ENCODE measurements around the gene BLMH. TPM values are rescaled to one million over a fixed set of nuclear protein-coding genes. Genes with fewer than 3 reads are reported as not detected.
A peak's percentile ranks its signal among the peaks of the same experiment; 100 is the strongest.

BLMH gene
- total and polyA plus RNA-seq, 8 donors = 11.8 to 24.6 (median 17.6) TPM

- DNase-seq (peak in 4 of 6 donors; percentile 52 to 75 (median 62)), FAIRE-seq (no peak), ATAC-seq (peak; percentile 81 to 88 (median 86))
- intact Hi-C loops (cut with DNase I) = no loop called here
- no peaks in the 10 kb centered on the region for H3K27me3 ChIP-seq
- H3K9me3 ChIP-seq = no peaks in the 10 kb centered on the region
- peak in 3 of 4 donors; percentile 16 to 47 (median 47) for TF ChIP-seq CTCF (IDR thresholded peaks at IDR 0.05)
- peaks cover 0 to 10% (median 9%) of the 10 kb centered on the region in 3 donors for H3K4me1 ChIP-seq
- H3K4me3 ChIP-seq = no peak overlapping the region
- H3K36me3 ChIP-seq = no peaks in the 10 kb centered on the region
- peak overlapping the region in 2 of 4 donors; percentile 42 to 45 for H3K27ac ChIP-seq
- 20 to 26% methylated on average over 8 of the region's 8 CpGs for WGBS, 2 donors
These were observed 44.8 kb upstream of the BLMH start for GRCh38 chr17:30336369-30337171.

GRCh38 chr17:30334421-30334820, 42.7 kb upstream of the BLMH start:
- TF ChIP-seq CTCF (IDR thresholded peaks at IDR 0.05) = no peak
- Histone ChIP-seq H3K27me3 (no peaks in the 10 kb centered on the region), H3K4me1 (peaks cover 0 to 10% (median 9%) of the 10 kb centered on the region in 3 donors), H3K27ac (no peak overlapping the region), H3K9me3 (no peaks in the 10 kb centered on the region), H3K36me3 (no peaks in the 10 kb centered on the region), H3K4me3 (no peak overlapping the region)
- intact Hi-C loops (cut with DNase I) = no loop called here
- no peak for ATAC-seq
- 83 to 84% methylated on average over 4 of the region's 4 CpGs for WGBS, 2 donors
- FAIRE-seq = no peak
- DNase-seq = no peak

GRCh38 chr17:30333503-30334360, 42.0 kb upstream of the BLMH start, which contains the start of gene TMIGD1:
TMIGD1 (minus strand) TSS chr17:30334057; CDS start chr17:30332133, 1,924 bp downstream.
- no peaks in the 10 kb centered on the region for H3K36me3 ChIP-seq
- H3K27ac ChIP-seq = no peak within 1 kb of the TSS
- no peak for DNase-seq
- no peak for TF ChIP-seq CTCF (IDR thresholded peaks at IDR 0.05)
- no peak for FAIRE-seq
- H3K4me3 ChIP-seq = no peak within 1 kb of the TSS
- no peak for ATAC-seq
- H3K9me3 ChIP-seq = no peaks in the 10 kb centered on the region
- H3K4me1 ChIP-seq = peaks cover 0 to 10% (median 9%) of the 10 kb centered on the region in 3 donors
- intact Hi-C loops (cut with DNase I) = no loop called here
- no peaks in the 10 kb centered on the region for H3K27me3 ChIP-seq
- 53 to 54% methylated on average over 9 of the region's 9 CpGs for WGBS, 2 donors

GRCh38 chr17:30332057-30332542, 40.4 kb upstream of the BLMH start:
- Histone ChIP-seq H3K27ac (no peak overlapping the region), H3K36me3 (no peaks in the 10 kb centered on the region), H3K4me1 (peaks cover 0 to 3% (median 2%) of the 10 kb centered on the region in 3 donors), H3K4me3 (no peak overlapping the region), H3K9me3 (no peaks in the 10 kb centered on the region), H3K27me3 (no peaks in the 10 kb centered on the region)
- ATAC-seq = peak in 1 of 4 donors; percentile 19
- intact Hi-C loops (cut with DNase I) = no loop called here
- 69 to 76% methylated on average over 4 of the region's 4 CpGs for WGBS, 2 donors
- FAIRE-seq = no peak
- no peak for DNase-seq
- no peak for TF ChIP-seq CTCF (IDR thresholded peaks at IDR 0.05)
